Neural cell (in vitro differentiated cells): Measurements from ENCODE around the gene RNF187. TPM values are rescaled to one million over a fixed set of nuclear protein-coding genes. Genes with fewer than 3 reads are reported as not detected.

Experiments
- H2AFZ ChIP-seq: fragments of 200-600, 300-800 bp; sonication (generic), shearing (Covaris generic); 2 replicates; pipeline ENCODE4 v1.6.0; 2014; ENCODE audit warnings: low read depth, mild to moderate bottlenecking, antibody characterized with exemption, low read length, moderate library complexity
- H3F3A ChIP-seq: fragments of 200-600 bp; shearing (Covaris generic); 2 replicates; pipeline ENCODE4 v1.6.1; 2016; ENCODE audit warnings: mild to moderate bottlenecking, moderate library complexity, mixed read lengths, antibody characterized with exemption, low read length; ENCODE audit not compliant: insufficient read depth, poor library complexity, severe bottlenecking
- H3K27ac ChIP-seq: fragments of 200-600, 300-800 bp; sonication (generic), shearing (Covaris generic); 2 replicates; pipeline ENCODE4 v1.5.1; 2014; ENCODE audit warnings: mild to moderate bottlenecking, low read length, moderate library complexity
- H3K27me3 ChIP-seq: fragments of 300-800, 200-600 bp; sonication (generic), shearing (Covaris generic); 2 replicates; pipeline ENCODE4 v1.6.0; 2014; ENCODE audit warnings: mild to moderate bottlenecking, low read depth, low read length, moderate library complexity; ENCODE audit not compliant: insufficient read depth
- H3K36me3 ChIP-seq: fragments of 300-800, 200-600 bp; sonication (generic), shearing (Covaris generic); 2 replicates; pipeline ENCODE4 v1.5.1; 2014; ENCODE audit warnings: mild to moderate bottlenecking, antibody characterized with exemption, low read length, moderate library complexity; ENCODE audit not compliant: insufficient read depth
- H3K4me2 ChIP-seq: fragments of 300-800, 200-600 bp; sonication (generic), shearing (Covaris generic); 2 replicates; pipeline ENCODE4 v1.6.0; 2014; ENCODE audit warnings: mild to moderate bottlenecking, low read length
- H3K4me3 ChIP-seq: fragments of 300-800, 200-600 bp; sonication (generic), shearing (Covaris generic); 2 replicates; pipeline ENCODE4 v1.5.1; 2014; ENCODE audit warnings: mild to moderate bottlenecking, low read length, moderate library complexity
- H3K79me2 ChIP-seq: fragments of 200-600 bp; shearing (Covaris generic); replicated peaks from 2 replicates; pipeline ENCODE4 v1.6.0; 2014; ENCODE audit warnings: mild to moderate bottlenecking, low read length, moderate library complexity; ENCODE audit not compliant: insufficient read depth
- H3K9ac ChIP-seq: fragments of 300-800, 200-600 bp; sonication (generic), shearing (Covaris generic); 2 replicates; pipeline ENCODE4 v1.6.1; 2016; ENCODE audit warnings: mild to moderate bottlenecking, low read length, mixed read lengths
- H3K9me2 ChIP-seq: fragments of 200-600 bp; shearing (Covaris generic); 2 replicates; pipeline ENCODE4 v1.6.1; 2016; ENCODE audit warnings: mild to moderate bottlenecking, low read length, mixed read lengths; ENCODE audit not compliant: insufficient read depth
- H3K9me3 ChIP-seq: fragments of 200-600, 300-800 bp; sonication (generic), shearing (Covaris generic); 2 replicates; pipeline ENCODE4 v1.6.1; 2016; ENCODE audit warnings: mild to moderate bottlenecking, mixed run types, low read length, moderate library complexity, mixed read lengths
- H4K20me1 ChIP-seq: fragments of 200-600 bp; shearing (Covaris generic); 2 replicates; pipeline ENCODE4 v1.6.1; 2016; ENCODE audit warnings: mild to moderate bottlenecking, mixed run types; ENCODE audit not compliant: insufficient read depth
- EP300 ChIP-seq: fragments of 450-650 bp; conservative IDR thresholded peaks from 2 replicates; pipeline ENCODE4 v1.6.1; 2014; ENCODE audit warnings: antibody characterized with exemption, mild to moderate bottlenecking, moderate library complexity; ENCODE audit not compliant: poor library complexity, severe bottlenecking
- EZH2 ChIP-seq: fragments of 200-600, 300-800 bp; shearing (Covaris generic), sonication (generic); IDR thresholded peaks from 2 replicates; pipeline ENCODE4 v1.6.1; 2014; ENCODE audit warnings: antibody characterized with exemption, low read length, borderline replicate concordance, mild to moderate bottlenecking; ENCODE audit not compliant: insufficient read depth, poor library complexity, severe bottlenecking
- MXI1 ChIP-seq: fragments of 450-650 bp; conservative IDR thresholded peaks from 2 replicates; pipeline ENCODE4 v1.6.1; 2014; ENCODE audit warnings: antibody characterized with exemption, mild to moderate bottlenecking; ENCODE audit not compliant: poor library complexity, severe bottlenecking
- RAD21 ChIP-seq: fragments of 450-650 bp; conservative IDR thresholded peaks from 2 replicates; pipeline ENCODE4 v1.6.1; 2014; ENCODE audit warnings: antibody characterized with exemption, mild to moderate bottlenecking, moderate library complexity
- TAF1 ChIP-seq: IDR thresholded peaks from 2 replicates; pipeline ENCODE4 v1.6.1; 2012; ENCODE audit warnings: low read depth
- polyA plus RNA-seq: library from polyadenylated mRNA; depleted of rRNA; stranded (reverse); fragments of >200 nt; gene quantifications from 2 replicates; pipeline ENCODE4 v1.2.3, GENCODE V29; 2014
- TF ChIP-seq, protein P1 (sequence below): IDR thresholded peaks from 2 replicates; pipeline ENCODE4 v1.6.1; 2012; ENCODE audit warnings: borderline replicate concordance
- TF ChIP-seq, protein P2 (sequence below): fragments of 450-650 bp; IDR thresholded peaks from 2 replicates; pipeline ENCODE4 v1.5.1; 2014; ENCODE audit warnings: antibody characterized with exemption, mild to moderate bottlenecking, moderate library complexity; ENCODE audit not compliant: poor library complexity, severe bottlenecking

RNF187 gene
- polyA plus RNA-seq, 1 donor from 2014 or later = 73.6 TPM

- no peaks in the 10 kb centered on the region for H3K9me3 ChIP-seq
- H2AFZ ChIP-seq = no peak overlapping the region
- H3K4me3 ChIP-seq = no peak overlapping the region
Observed at GRCh38 chr1:228478326-228478725, 8.9 kb upstream of the RNF187 start.

GRCh38 chr1:228478912-228479711, 8.1 kb upstream of the RNF187 start:
- Histone ChIP-seq H3F3A (no peaks in the 10 kb centered on the region), H3K27ac (no peak overlapping the region), H3K4me3 (no peak overlapping the region), H3K9me2 (no peaks in the 10 kb centered on the region), H3K36me3 (no peaks in the 10 kb centered on the region), H3K79me2 (no peaks in the 10 kb centered on the region), H3K27me3 (no peaks in the 10 kb centered on the region), H2AFZ (no peak overlapping the region), H3K9me3 (no peaks in the 10 kb centered on the region), H3K9ac (no peak overlapping the region), H3K4me2 (no peak overlapping the region), H4K20me1 (no peaks in the 10 kb centered on the region)
- TF ChIP-seq, protein P1, sequence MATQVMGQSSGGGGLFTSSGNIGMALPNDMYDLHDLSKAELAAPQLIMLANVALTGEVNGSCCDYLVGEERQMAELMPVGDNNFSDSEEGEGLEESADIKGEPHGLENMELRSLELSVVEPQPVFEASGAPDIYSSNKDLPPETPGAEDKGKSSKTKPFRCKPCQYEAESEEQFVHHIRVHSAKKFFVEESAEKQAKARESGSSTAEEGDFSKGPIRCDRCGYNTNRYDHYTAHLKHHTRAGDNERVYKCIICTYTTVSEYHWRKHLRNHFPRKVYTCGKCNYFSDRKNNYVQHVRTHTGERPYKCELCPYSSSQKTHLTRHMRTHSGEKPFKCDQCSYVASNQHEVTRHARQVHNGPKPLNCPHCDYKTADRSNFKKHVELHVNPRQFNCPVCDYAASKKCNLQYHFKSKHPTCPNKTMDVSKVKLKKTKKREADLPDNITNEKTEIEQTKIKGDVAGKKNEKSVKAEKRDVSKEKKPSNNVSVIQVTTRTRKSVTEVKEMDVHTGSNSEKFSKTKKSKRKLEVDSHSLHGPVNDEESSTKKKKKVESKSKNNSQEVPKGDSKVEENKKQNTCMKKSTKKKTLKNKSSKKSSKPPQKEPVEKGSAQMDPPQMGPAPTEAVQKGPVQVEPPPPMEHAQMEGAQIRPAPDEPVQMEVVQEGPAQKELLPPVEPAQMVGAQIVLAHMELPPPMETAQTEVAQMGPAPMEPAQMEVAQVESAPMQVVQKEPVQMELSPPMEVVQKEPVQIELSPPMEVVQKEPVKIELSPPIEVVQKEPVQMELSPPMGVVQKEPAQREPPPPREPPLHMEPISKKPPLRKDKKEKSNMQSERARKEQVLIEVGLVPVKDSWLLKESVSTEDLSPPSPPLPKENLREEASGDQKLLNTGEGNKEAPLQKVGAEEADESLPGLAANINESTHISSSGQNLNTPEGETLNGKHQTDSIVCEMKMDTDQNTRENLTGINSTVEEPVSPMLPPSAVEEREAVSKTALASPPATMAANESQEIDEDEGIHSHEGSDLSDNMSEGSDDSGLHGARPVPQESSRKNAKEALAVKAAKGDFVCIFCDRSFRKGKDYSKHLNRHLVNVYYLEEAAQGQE = no peak
- TF ChIP-seq, protein P2, sequence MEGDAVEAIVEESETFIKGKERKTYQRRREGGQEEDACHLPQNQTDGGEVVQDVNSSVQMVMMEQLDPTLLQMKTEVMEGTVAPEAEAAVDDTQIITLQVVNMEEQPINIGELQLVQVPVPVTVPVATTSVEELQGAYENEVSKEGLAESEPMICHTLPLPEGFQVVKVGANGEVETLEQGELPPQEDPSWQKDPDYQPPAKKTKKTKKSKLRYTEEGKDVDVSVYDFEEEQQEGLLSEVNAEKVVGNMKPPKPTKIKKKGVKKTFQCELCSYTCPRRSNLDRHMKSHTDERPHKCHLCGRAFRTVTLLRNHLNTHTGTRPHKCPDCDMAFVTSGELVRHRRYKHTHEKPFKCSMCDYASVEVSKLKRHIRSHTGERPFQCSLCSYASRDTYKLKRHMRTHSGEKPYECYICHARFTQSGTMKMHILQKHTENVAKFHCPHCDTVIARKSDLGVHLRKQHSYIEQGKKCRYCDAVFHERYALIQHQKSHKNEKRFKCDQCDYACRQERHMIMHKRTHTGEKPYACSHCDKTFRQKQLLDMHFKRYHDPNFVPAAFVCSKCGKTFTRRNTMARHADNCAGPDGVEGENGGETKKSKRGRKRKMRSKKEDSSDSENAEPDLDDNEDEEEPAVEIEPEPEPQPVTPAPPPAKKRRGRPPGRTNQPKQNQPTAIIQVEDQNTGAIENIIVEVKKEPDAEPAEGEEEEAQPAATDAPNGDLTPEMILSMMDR = no peak
- TF ChIP-seq EP300 = no peak
- no peak for TF ChIP-seq TAF1
- TF ChIP-seq RAD21 = no peak

More at GRCh38 chr1:228478326-228478725, 8.9 kb upstream of the RNF187 start:
- Histone ChIP-seq H3K4me2 (no peak overlapping the region), H3K9me2 (no peaks in the 10 kb centered on the region), H3K9ac (no peak overlapping the region), H3F3A (no peaks in the 10 kb centered on the region), H4K20me1 (no peaks in the 10 kb centered on the region), H3K79me2 (no peaks in the 10 kb centered on the region), H3K36me3 (no peaks in the 10 kb centered on the region), H3K27ac (no peak overlapping the region), H3K27me3 (no peaks in the 10 kb centered on the region)
- TF ChIP-seq, protein P1 = no peak
- TF ChIP-seq MXI1 = no peak
- TF ChIP-seq EP300 = no peak
- TF ChIP-seq RAD21 = no peak
- TF ChIP-seq EZH2 = no peak
- TF ChIP-seq TAF1 = no peak
